ENCODE data around the gene S100A8.
"Not testable (repeated sequence)": the region's sequence is repeated elsewhere in the genome, so short reads cannot be mapped to it uniquely, and the experiment has no call there.

DNA sequence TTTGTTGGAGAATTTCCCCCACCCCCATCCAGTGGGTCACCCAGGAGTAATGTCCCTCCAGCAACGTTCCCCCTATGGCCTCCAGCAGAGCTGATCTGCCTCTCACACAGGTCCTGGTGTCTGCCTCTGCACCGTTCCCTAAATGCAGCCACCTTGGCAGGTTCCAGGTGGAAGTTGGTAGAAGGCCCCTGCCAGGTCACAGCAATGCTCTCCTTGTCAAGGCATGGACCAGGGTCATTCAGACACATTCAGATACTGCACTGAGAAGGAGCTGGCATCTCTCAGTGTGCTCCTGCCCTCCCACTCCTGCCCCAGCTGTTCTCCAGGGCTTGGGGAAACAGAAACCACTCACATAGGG is 28.5 kb upstream of the S100A8 start:
- TF ChIP-seq, protein P1, sequence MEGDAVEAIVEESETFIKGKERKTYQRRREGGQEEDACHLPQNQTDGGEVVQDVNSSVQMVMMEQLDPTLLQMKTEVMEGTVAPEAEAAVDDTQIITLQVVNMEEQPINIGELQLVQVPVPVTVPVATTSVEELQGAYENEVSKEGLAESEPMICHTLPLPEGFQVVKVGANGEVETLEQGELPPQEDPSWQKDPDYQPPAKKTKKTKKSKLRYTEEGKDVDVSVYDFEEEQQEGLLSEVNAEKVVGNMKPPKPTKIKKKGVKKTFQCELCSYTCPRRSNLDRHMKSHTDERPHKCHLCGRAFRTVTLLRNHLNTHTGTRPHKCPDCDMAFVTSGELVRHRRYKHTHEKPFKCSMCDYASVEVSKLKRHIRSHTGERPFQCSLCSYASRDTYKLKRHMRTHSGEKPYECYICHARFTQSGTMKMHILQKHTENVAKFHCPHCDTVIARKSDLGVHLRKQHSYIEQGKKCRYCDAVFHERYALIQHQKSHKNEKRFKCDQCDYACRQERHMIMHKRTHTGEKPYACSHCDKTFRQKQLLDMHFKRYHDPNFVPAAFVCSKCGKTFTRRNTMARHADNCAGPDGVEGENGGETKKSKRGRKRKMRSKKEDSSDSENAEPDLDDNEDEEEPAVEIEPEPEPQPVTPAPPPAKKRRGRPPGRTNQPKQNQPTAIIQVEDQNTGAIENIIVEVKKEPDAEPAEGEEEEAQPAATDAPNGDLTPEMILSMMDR (IDR thresholded peaks at IDR 0.05; ENCODE audit: low read depth, low read length) = not testable (repeated sequence)
- TF ChIP-seq, protein P2, sequence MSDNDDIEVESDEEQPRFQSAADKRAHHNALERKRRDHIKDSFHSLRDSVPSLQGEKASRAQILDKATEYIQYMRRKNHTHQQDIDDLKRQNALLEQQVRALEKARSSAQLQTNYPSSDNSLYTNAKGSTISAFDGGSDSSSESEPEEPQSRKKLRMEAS (IDR thresholded peaks at IDR 0.05; ENCODE audit: low read depth, low read length) = not testable (repeated sequence)
- TF ChIP-seq POLR2A (IDR thresholded peaks at IDR 0.05; ENCODE audit: extremely low read depth, insufficient read length) = not testable (repeated sequence)

All from NB4 (cell line).